GM18861 (cell line): ENCODE data around the gene RAB40B.
A peak's percentile ranks its signal among the peaks of the same experiment; 100 is the strongest.

Experiments used
- ATAC-seq: cut with Tn5 transposase; IDR thresholded peaks from one replicate; pipeline ENCODE4 v1.9.1; 2021; ENCODE audit not compliant: unreplicated experiment

Gene RAB40B

GRCh38 chr17:82716203-82717010 is 17.9 kb upstream of the RAB40B start, which contains the start of gene FN3KRP:
TSS of gene FN3KRP (plus strand) at chr17:82716706. CDS start at chr17:82716756, 50 bp downstream.
- peak; percentile 61 for ATAC-seq

- ATAC-seq: no peak
Observed at GRCh38 chr17:82713071-82713723, 14.7 kb upstream of the RAB40B start.

GRCh38 chr17:82710499-82711232 is 12.2 kb upstream of the RAB40B start:
- no peak for ATAC-seq

- ATAC-seq: no peak
Observed at GRCh38 chr17:82709676-82710498, 11.4 kb upstream of the RAB40B start.

GRCh38 chr17:82709024-82709675 is 10.7 kb upstream of the RAB40B start:
- no peak for ATAC-seq

GRCh38 chr17:82705756-82706155 is 7.3 kb upstream of the RAB40B start:
- no peak for ATAC-seq

- ATAC-seq: no peak
Observed at GRCh38 chr17:82704886-82705285, 6.4 kb upstream of the RAB40B start.

GRCh38 chr17:82703935-82704865 is 5.7 kb upstream of the RAB40B start:
- ATAC-seq: no peak

GRCh38 chr17:82703036-82703745 is 4.7 kb upstream of the RAB40B start:
- no peak for ATAC-seq

- ATAC-seq: no peak
Observed at GRCh38 chr17:82702231-82702927, 3.9 kb upstream of the RAB40B start.

GRCh38 chr17:82699551-82699950 is 1.1 kb upstream of the RAB40B start:
- ATAC-seq: no peak

GRCh38 chr17:82698974-82699442 is 510 bp upstream of the RAB40B start:
- ATAC-seq: no peak

GRCh38 chr17:82697808-82698064 is 762 bp downstream of the RAB40B start:
- no peak for ATAC-seq

GRCh38 chr17:82696916-82697807 is 1.3 kb downstream of the RAB40B start:
- ATAC-seq: no peak

- no peak for ATAC-seq
Observed at GRCh38 chr17:82696259-82696658, 2.2 kb downstream of the RAB40B start.

- no peak for ATAC-seq
Observed at GRCh38 chr17:82694647-82695046, 3.9 kb downstream of the RAB40B start.

GRCh38 chr17:82693168-82693867 is 5.2 kb downstream of the RAB40B start:
- ATAC-seq: no peak
